Left renal pelvis (tissue), 4 donors: ENCODE measurements around the gene TRAPPC12. TPM values are rescaled to one million over a fixed set of nuclear protein-coding genes. Genes with fewer than 3 reads are reported as not detected.

Experiments used
- DNase-seq, 4 donors: peaks; one replicate each; pipeline ENCODE4 v3.0.0-alpha.2; 2013; ENCODE audit warnings: low read depth in 4 of 4, low spot score in 3 of 4
- polyA plus RNA-seq, 4 donors: library from polyadenylated mRNA; unstranded; fragments of 120-200 nt; gene quantifications; one replicate each; pipeline ENCODE4 v1.2.1, GENCODE V29; 2013; ENCODE audit not compliant: insufficient read length in 4 of 4

The TRAPPC12 gene
- polyA plus RNA-seq, 4 donors = 56.7 to 98.6 (median 75.9) TPM

DNA sequence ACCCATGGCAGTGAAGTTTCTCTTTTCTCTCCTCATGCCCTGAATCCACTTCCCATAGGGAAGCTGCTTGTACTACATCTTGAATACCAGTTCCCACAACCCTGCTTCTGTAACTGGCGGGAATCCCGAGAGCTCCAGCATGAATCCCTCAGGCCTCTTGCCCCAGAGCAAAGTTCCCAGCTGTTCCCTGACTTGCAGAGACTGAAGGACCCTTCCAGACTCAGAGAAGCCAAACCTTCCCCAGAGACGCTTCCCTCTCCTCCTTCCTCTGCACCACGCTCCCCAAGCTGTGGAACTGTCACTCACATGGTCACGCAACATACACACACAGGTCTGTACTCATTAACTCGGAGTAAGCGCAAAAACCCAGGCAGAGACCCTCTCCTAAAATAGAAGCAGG, 26.4 kb downstream of the TRAPPC12 start:
- no peak for DNase-seq

DNA sequence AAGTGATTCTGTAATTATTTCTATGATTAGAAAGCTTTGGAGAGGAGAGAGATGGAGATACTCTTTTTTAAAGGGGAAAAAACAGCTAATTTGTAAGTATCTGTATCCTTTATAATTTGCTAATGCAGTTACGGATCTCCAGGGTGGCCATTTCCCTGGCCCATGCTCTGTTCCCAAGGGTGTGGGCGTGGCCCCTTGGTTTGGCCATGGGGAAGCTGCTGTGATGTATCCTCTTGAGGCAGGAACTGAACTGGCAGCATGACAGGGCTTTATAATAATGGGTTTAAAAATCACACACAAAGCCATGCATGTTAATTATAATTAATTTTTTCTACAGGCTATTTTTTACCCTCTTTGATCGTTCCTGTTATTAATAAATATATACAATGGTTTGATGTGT, 27.0 kb downstream of the TRAPPC12 start:
- DNase-seq = no peak

DNA sequence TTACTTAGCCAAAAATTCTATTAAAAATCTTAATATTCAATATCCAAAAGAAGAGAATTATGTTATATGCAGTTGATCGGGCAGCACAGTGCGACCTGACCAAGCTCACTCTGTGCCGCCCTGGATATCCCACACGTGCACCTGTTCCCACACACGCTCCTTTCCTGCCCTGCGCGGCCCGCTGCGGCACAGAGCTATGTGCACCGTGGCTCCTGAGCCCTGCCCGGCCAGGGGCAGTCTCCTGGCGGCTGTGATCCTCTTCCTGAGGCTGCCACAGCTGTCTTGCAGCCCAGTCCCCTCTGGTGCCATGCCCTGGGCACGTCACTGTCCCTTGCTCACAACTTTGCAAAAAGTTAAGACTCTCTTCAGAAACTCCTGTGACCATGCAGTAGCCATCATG, 29.3 kb downstream of the TRAPPC12 start:
- no peak for DNase-seq

DNA sequence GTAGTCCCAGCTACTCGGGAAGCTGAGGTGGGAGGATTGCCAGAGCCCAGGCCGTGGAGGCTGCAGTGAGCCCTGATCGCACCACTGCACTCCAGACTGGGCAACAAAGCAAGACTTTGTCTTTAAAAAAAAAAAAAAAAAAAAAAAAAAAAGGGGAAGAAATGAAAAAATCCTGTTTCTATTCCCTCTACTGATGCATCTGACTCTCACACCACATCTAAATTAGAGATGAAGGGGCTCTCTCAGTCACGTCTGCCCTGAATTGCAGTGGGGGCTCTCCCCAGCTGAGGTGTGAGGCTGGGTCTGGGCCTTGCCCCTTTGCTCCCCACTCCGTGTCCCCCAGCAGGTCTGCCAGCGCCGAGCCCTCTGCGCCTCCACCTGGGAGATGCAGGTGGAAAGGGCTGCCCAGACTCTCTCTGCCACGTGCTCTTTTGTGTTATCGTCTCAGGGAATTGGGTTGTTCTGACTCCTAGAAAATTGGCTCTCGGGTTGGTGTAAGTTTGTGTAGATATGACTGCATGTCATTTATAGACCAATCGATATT, 30.2 kb downstream of the TRAPPC12 start:
- DNase-seq = no peak

DNA sequence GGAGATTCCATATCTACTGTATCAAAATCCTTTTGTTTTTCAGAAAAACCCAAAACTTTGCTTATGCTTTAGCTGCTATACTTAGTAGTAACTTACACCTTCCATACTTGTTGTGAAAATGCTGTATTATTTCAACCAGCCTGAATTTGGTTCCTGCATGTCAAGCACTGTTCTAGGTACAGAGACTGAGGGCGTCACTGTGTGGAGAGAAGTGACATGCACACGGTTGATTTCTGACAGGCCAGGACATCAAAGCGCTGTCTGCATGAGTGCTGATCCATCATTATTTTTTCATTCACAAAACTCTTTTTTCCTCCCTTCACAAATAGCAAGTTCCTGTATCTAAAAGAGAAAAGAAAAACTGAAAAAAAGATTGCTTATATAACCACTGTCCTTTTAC, 31.6 kb downstream of the TRAPPC12 start:
- no peak for DNase-seq

DNA sequence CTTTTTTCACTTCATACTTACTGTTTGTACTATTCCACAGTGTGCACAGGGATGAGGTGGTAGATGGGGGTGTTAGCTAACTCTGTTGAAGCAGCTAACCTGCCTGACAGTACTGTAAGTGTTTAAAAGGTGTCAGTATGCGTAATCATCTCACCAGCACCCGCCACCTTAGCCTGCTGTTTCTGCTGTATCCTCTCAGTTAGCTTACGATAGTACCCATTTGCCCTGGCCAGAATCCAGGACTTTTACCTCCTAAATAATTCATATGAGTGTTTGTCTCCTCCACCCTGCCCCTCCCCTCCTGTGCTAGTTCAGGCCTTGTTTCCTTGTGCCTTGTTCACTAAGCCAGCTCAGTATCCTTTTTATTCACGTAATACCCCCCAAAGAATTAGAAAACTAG, 34.2 kb downstream of the TRAPPC12 start:
- DNase-seq = no peak

DNA sequence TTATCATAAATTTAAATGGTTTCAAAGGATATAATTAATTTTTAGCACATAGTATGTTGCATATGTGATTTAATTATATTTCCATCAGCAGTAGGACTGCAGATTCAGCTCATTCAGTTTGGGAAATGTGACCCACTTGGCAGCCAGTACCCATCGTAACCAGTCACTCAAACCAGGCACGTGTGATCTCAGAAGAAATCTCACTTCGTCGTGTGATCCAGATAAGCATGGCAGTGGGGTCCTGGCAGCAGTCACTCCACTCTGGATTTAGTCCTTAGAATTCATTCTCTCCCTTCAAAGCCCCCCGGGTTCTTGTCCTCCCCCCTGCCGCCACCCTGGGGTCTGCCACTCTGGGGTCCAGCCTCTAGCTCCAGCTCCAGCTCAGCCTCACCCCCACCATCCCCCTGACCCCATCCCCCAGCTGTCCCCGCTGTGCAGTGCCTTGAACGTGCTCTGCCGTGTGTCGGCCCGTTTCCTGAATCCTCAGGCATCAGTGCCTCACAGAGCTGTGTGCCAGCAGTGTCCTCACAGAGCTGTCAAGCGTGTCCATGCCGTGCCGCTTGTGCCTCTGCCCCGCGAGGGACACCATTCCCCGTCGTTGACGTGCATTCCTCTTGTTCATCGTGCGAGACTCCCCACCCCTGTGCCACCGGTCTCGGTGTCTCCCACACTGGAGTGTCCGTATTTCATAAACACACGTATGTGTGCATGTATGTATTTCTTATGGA, 34.8 kb downstream of the TRAPPC12 start:
- DNase-seq = no peak

DNA sequence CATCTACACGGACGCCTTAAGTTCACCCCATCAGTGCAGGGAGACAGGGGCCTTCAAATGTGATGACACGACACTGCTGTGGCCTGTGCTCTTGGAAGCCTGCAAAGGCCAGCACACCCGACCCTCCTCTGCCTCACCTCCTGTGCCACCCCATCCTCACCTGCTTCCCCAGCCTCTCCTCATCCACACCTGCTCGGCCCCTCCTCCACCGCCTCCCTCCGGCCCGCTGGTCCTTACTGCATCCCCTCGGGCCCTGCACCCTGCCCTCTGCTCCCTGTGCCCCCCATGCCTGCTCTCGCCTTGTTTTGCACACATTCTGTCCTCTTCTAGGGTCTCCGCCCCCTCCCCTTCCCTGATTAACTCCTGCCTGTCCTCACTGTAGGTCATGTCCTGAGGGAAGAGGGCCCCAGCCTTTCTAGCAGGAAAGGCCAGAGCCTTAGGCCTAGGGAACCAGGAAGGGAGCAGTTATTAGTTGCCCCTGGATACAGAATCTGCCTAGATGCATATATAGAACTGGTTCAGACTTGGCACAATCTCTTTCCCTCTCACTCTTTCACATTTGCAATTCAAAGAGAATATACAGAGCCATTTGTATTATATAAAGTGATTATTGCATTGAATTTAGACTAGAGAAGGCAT, 39.4 kb downstream of the TRAPPC12 start:
- no peak for DNase-seq

DNA sequence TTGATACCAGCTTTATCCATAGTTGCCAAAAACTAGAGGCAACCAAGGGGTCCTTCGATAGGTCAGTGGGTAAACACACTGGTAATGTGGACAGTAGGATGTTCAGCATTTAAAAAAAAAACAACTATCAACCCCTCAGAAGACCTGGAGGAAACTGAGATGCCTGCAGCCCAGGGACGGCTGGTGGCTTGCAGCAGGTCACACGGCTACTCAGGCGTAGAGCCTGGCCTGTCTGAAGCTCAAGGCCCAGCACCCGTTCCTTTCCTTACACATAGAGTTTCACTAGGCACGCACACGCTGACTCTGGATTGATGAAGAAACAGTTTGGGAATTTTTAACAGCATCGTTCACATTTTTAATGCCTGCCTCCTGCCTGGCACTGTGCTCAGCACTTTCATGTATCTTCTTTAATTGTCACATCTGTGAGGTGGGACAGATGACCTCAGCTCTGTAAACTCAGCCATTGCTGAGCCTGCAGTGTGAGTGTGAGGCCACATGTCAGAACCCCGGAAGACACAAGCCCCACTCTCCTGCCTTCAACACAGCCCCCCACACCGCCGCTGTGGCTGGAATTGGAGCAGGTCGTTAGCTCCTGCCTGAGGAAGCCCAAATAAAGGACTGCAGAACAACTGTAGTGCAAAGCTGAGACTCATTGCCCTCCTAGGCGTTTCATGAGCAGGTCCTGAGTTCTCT, 40.7 kb downstream of the TRAPPC12 start:
- DNase-seq = no peak

DNA sequence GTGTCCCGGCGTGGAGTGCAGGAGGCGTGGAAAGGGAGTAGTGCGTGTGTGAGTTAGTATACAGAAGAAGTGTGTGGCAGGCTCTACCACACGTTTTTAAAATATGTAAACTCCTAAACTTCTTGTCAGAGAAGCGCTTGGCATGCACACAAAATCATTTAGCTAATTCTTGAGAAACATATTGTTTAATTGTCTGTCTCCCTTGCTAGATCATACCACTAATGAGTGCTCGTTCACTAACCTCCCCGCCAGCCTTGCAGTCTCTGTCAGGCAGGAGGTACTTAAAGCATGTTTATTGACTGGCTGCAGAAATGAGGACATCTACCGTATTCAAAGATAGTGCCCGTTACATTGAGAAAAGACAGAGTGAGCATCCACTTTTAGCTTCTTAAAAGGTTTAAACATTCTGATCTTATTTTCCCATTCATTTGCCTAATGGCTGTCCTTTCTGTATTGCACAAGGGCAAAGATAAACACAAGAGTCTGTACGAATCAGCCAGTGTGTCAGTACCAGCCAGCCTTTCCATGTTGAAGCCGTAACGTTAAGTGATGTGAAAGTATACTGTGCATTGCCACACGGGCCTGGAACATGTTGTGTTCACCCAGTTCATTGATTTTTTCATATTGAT, 41.4 kb downstream of the TRAPPC12 start:
- DNase-seq = no peak

DNA sequence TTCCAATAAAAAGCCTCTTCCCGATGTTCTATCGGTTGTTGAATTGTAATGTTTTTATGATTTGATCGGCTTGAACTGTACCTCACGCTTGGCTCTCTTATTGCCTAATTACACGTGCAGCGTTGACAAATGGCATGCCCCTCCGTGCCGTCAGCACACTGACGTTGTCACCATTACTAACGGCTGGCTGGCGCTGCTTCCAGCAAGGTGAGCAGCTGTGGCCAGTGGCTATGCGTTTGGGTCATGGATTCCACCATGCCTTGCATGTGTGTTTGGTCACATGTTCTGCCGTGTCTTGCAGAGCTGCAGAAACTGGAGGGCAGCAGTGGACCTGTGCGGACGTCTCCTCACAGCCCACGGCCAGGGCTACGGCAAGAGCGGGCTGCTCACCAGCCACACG, 42.1 kb downstream of the TRAPPC12 start:
- no peak for DNase-seq

DNA sequence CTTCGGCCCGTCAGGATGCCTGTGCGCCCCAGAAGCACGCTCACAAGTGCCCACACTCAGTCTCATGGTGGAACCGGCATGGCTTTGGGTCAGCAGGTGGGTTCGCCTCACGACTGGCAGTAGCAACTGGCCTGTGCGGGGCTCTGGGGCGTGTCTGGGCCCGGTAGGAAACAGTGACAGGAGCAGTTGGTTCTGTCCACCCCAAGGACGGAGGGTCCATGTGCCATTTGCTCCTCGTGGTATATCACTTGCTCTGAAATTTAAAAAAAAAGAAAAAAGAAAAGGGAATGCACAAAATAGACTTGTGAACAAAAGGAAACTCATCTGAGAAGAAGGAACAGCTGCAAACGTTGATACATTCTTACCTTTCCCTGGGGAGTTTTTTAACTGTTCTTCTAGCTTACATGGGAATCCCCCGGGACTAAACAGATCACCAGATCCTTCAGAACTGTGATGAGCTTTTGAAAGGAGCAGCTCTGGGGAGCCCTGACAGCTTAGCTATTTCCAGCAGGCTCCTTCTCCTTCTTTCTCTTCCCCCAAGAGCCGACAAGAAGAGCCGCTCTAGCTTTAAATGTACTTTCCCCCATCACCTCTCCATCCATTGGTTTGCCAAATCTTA, 42.8 kb downstream of the TRAPPC12 start:
- DNase-seq = no peak

DNA sequence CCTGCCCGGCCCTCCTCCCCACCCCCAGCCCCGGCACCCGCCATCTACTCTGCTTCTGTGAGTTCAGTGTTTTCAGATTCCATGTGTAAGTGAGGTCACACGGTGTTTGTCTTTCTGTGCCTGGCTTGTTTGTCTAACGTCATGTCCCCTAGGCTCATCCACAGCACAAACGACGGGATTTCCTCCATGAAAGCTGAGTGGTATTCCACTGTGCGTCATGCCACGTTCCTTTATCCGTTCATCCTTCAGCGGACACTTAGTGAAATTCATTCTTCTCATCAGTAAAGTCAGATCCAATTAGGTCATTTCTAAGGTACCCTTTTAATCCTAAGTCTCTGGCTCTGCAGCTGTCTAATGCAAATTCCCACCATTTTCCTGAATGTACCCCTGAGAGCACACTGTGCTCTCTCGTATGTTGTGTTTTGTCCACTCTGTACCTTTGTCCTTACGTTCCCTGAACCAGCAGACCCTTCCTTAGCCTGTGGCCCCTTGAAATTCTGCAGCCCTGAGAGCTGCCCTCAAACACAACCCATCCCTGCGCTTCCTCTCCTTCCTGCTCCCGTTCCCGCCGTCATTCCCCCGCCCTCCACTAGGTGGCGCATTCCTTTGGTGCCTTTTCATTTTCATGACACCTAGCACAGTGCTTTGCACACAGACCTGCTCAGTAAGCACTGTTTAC, 44.1 kb downstream of the TRAPPC12 start:
- DNase-seq = no peak

DNA sequence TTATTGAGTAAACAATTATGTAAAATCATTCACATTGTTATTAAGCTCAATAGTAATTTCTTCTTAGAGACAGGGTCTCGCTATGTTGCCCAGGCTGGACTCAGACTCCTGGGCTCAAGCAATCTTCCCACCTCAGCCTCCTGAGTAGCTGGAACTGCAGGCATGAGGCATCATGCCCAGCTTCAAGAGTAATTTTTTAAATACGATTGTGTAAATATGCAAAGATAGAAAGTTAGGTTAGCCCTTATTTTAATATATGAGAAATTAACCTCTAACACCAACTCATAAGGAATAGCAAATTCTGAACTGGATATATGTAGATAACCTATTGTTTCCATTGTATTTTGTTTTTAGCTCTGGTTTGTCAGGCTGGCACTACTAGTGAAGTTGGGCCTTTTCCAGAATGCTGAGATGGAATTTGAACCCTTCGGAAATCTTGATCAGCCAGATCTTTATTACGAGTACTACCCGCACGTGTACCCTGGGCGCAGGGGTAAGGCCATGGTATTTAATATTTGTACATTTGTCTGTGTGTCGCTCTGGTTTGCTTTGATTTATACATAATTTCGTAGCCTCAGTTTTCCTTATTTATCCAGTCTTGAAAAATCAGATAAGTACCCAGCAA, 44.8 kb downstream of the TRAPPC12 start:
- no peak for DNase-seq

DNA sequence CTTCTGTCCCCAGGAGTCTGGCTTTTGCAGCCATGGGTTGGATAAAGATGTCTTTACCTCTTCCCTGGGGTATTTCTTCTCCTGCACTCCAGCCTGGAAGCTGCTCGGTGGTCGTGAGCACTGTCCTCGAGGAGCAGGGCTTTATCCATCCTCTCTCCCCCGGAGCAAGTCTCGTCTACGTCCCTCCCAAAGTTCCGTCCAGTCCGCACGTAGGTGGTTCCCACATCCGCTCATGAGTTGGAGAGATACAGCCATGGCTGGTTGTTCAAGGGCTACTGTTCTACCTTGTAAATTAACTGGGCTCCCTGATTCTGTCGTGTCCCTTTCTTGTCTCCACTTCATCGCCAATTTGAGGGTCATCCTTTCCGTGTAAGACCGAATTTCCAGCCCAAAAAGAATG, 47.1 kb downstream of the TRAPPC12 start:
- DNase-seq = no peak

DNA sequence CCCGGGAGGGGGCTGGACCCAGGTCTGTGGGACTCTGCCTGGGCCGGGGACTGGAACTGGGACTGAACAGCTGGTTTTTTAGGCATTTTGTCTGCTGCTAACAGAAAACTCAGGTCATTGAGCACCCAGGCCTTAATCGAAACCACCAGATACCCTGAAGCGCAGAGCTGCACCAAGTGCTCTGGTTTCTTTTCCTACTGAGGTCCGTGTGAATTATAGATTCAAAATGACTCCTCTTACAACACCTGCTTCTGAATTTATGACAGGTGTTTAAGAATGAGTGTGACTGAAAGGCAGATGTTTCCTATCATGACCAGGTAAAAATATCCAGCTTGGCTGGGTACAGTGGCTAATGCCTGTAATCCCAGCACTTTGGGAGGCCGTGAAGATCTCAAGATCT, 47.8 kb downstream of the TRAPPC12 start:
- DNase-seq = no peak

DNA sequence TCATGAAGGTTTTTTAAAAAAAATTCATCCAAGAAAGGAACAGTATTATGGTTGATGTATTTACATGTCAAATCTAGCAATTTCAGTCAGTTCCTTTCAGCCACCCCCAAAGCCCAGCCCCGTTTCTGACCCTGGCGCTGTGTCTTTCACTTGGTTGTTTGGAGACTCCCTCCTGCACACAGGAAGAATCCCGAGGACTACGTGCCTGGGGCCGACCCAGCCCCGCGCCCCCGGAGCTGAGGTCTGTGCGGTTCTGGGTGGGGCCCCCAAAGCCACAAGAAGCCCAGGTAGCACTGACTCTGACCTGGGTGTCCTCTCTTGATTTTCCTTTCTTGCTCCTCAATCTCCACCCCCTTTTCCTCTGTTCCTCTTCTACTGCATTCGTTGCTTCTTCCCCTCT, 49.1 kb downstream of the TRAPPC12 start:
- no peak for DNase-seq

DNA sequence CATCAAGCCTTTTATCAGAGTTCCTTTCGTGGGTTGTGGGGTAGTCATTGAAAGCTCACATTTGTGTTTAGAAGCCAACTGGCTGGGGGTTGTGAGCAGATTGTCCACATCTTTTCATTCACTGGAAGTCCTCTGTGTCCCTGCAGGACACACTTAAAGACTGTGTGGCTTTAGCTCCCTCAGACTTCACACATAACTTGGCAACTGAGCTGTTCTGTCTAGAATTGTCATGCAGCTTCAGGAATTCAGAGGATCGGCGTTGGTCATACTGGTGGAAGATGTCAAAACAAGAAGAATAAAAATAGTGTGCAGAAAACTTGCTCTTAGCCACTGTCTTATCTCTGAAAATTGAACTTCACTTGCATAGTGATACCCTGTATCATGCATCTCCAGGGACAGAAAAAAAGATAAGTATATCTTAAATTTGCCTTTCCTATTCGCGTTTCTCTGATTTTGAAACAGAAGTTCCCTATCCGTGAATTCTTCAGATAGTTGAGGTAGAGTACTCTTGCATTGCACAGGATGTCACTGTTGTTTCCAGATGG, 49.6 kb downstream of the TRAPPC12 start:
- no peak for DNase-seq

DNA sequence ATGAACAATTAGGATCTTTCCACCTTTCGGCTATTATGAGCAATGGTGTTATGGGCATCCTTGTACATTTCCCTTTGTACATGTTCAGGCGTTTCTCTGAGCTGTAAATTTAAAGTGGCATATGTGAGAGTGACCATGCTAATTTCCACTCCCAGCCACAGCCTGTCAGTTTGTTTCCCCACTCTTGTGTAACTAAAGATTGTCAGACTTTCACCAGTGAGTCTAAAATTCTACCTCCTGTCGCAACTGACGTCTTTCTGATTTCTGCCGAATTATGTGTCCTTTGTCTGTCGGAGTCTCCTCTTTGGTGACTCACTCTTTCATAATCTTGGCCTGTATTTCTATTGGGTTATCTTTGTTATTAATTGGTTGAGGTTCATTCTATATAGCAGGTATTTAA, 50.7 kb downstream of the TRAPPC12 start:
- DNase-seq = no peak
